Lung (tissue), 12 donors: Measurements from ENCODE around the gene NKD2. TPM values are rescaled to one million over a fixed set of nuclear protein-coding genes. Genes with fewer than 3 reads are reported as not detected.
A peak's percentile ranks its signal among the peaks of the same experiment; 100 is the strongest.

Experiments
- ATAC-seq: fragments of 200-7000 bp; cut with Tn5 transposase; one replicate; pipeline ENCODE4 v1.9.1; 2020; ENCODE audit warnings: moderate number of reproducible peaks; ENCODE audit not compliant: insufficient read depth, low FRiP score
- DNase-seq, 3 donors: peaks; one replicate each; pipeline ENCODE4 v3.0.0-alpha.2; 2013 to 2017
- H3K27ac ChIP-seq, 2 donors: one replicate each; pipeline ENCODE4 v1.5.1; 2013; ENCODE audit warnings: mild to moderate bottlenecking in 2 of 2, moderate library complexity in 2 of 2, control low read depth in 1 of 2, inconsistent platforms in 1 of 2, low read depth in 1 of 2, low read length in 1 of 2
- H3K27me3 ChIP-seq, 3 donors: one replicate each; pipeline ENCODE4 v1.5.1; 2013; ENCODE audit warnings: low read length in 2 of 3; ENCODE audit not compliant: control insufficient read depth in 3 of 3, insufficient read depth in 3 of 3
- H3K36me3 ChIP-seq, 4 donors: one replicate each; pipeline ENCODE4 v1.5.1; 2013; ENCODE audit warnings: low read length in 4 of 4, mild to moderate bottlenecking in 1 of 4, moderate library complexity in 1 of 4; ENCODE audit not compliant: control insufficient read depth in 4 of 4, insufficient read depth in 4 of 4
- H3K4me1 ChIP-seq, 5 donors: one replicate each; pipeline ENCODE4 v1.5.1; 2013; ENCODE audit warnings: low read length in 5 of 5, mild to moderate bottlenecking in 2 of 5, moderate library complexity in 1 of 5; ENCODE audit not compliant: control insufficient read depth in 5 of 5, insufficient read depth in 5 of 5
- H3K4me3 ChIP-seq: one replicate; pipeline ENCODE4 v1.5.1; 2013; ENCODE audit warnings: mild to moderate bottlenecking, control low read depth, moderate library complexity
- H3K9ac ChIP-seq, 2 donors: one replicate each; pipeline ENCODE4 v1.5.1; 2013; ENCODE audit warnings: low read length in 2 of 2, control low read depth in 1 of 2; ENCODE audit not compliant: insufficient read depth in 1 of 2
- H3K9me3 ChIP-seq, 4 donors: one replicate each; pipeline ENCODE4 v1.5.1; 2013; ENCODE audit warnings: low read length in 3 of 4, mild to moderate bottlenecking in 1 of 4, moderate library complexity in 1 of 4; ENCODE audit not compliant: control insufficient read depth in 4 of 4, insufficient read depth in 3 of 4
- CTCF ChIP-seq: IDR thresholded peaks from 2 replicates; pipeline ENCODE4 v1.5.1; 2012; ENCODE audit warnings: mild to moderate bottlenecking; ENCODE audit errors: control extremely low read depth, extremely low read depth
- WGBS, 2 donors: extraction: QIAGEN DNeasy Blood & Tissue Kit; methylation state at CpG; one replicate each; pipeline ENCODE4 v1.1.7; 2013; 5-methylcytosine and 5-hydroxymethylcytosine counted together
- polyA plus RNA-seq, 2 donors: library from polyadenylated mRNA; stranded (reverse); fragments of 200-250 nt; gene quantifications; one replicate each; pipeline ENCODE4 v1.2.1, GENCODE V29; 2013
- total RNA-seq, 2 donors: library from RNA; depleted of rRNA in 1 of 2; stranded (reverse); fragments of >200 nt in 1 of 2; gene quantifications; one replicate each; pipeline ENCODE4 v1.2.1, GENCODE V29; 2014 to 2021
- donor health status: control.
- donor health status: control.
- donor health status: Bipolar disorder and iron deficiency.
- donor health status: healthy.
- donor health status: DM: yes; HTN: yes; CAD: no.

NKD2 gene
- total and polyA plus RNA-seq, 4 donors, result 9.9 to 88.0 (median 48.4) TPM

- no peak for TF ChIP-seq CTCF
- WGBS, 2 donors, result 10 to 15% methylated on average over 59 to 70 of the region's 70 CpGs
- H3K4me1 ChIP-seq, result peaks cover 0 to 19% (median 4%) of the 10 kb centered on the region in 5 donors
- no peak overlapping the region for H3K27ac ChIP-seq
- H3K9me3 ChIP-seq, result peaks cover 0 to 3% (median 0%) of the 10 kb centered on the region in 4 donors
- no peaks in the 10 kb centered on the region for H3K36me3 ChIP-seq
- H3K4me3 ChIP-seq, result peak overlapping the region; percentile 35
- DNase-seq (no peak), ATAC-seq (no peak)
- peaks cover 0 to 9% (median 7%) of the 10 kb centered on the region in 3 donors for H3K27me3 ChIP-seq
- H3K9ac ChIP-seq, result no peak overlapping the region
Measured at GRCh38 chr5:1009359-1010180, 968 bp downstream of the NKD2 start.

GRCh38 chr5:1010181-1010510 is 1.5 kb downstream of the NKD2 start:
- Histone ChIP-seq H3K36me3 (no peaks in the 10 kb centered on the region), H3K9ac (peak overlapping the region in 1 of 2 donors; percentile 13), H3K4me3 (peak overlapping the region; percentile 35), H3K9me3 (peaks cover 0 to 3% (median 0%) of the 10 kb centered on the region in 4 donors), H3K4me1 (peaks cover 0 to 15% (median 4%) of the 10 kb centered on the region in 5 donors), H3K27ac (no peak overlapping the region), H3K27me3 (peaks cover 0 to 9% (median 7%) of the 10 kb centered on the region in 3 donors)
- 48 to 50% methylated on average over 4 of the region's 4 CpGs for whole genome bisulfite sequencing, 2 donors
- no peak for DNase-seq
- TF ChIP-seq CTCF, result no peak
- ATAC-seq, result no peak

GRCh38 chr5:1010641-1011046 is 2.0 kb downstream of the NKD2 start:
- H3K36me3 ChIP-seq, result no peaks in the 10 kb centered on the region
- DNase-seq (no peak), ATAC-seq (no peak)
- TF ChIP-seq CTCF, result no peak
- H3K4me1 ChIP-seq, result peaks cover 0 to 11% (median 4%) of the 10 kb centered on the region in 5 donors
- WGBS, 2 donors, result 56 to 67% methylated on average over 13 of the region's 13 CpGs
- peaks cover 0 to 9% (median 7%) of the 10 kb centered on the region in 3 donors for H3K27me3 ChIP-seq
- no peak overlapping the region for H3K27ac ChIP-seq
- peaks cover 0 to 3% (median 0%) of the 10 kb centered on the region in 4 donors for H3K9me3 ChIP-seq
- H3K4me3 ChIP-seq, result no peak overlapping the region
- no peak overlapping the region for H3K9ac ChIP-seq
